HCT116 (cell line): ENCODE data around the gene UBE2D2. TPM values are rescaled to one million over a fixed set of nuclear protein-coding genes. Genes with fewer than 3 reads are reported as not detected.
"Not testable (repeated sequence)": the region's sequence is repeated elsewhere in the genome, so short reads cannot be mapped to it uniquely, and the experiment has no call there.

Experiments
- ATAC-seq: fragments of 200-7000 bp; cut with Tn5 transposase; 2 replicates; pipeline ENCODE4 v1.9.1; 2020; ENCODE audit warnings: mild to moderate bottlenecking, moderate library complexity
- BruUV-seq: library from RNA; stranded (reverse); fragments of 400-500 nt; replicated peaks from 2 replicates; lab custom pipeline; 2021; lab: Mats Ljungman, UMichigan
- CTCF ChIA-PET: fragments of 300-600 bp; sonication (Branson Sonifier 250); formaldehyde crosslinking; loops from one replicate; lab custom pipeline; 2021; ENCODE audit warnings: antibody characterized with exemption; lab: Charles Lee
- POLR2A ChIA-PET: fragments of 300-600, 350-600 bp; sonication (Branson Sonifier 250); formaldehyde crosslinking; loops from one replicate; lab custom pipeline; 2021; ENCODE audit warnings: antibody characterized with exemption; lab: Charles Lee
- RAD21 ChIA-PET, 2 experiments: fragments of 300-600 bp; sonication (Branson Sonifier 250); formaldehyde crosslinking; loops; one replicate each; lab custom pipeline; 2023; ENCODE audit warnings: low total read pairs in 2 of 2; ENCODE audit not compliant: uncharacterized antibody in 2 of 2, unreplicated experiment in 2 of 2, low non-redundant PET in 1 of 2; lab: Charles Lee
- DNase-seq: peaks from one replicate; pipeline ENCODE4 v3.0.0-alpha.2; 2010; ENCODE audit warnings: low read depth, low spot score
- H2AFZ ChIP-seq: fragments of 200-600 bp; shearing (Covaris generic), sonication (generic); 2 replicates; pipeline ENCODE4 v1.6.1; 2017; ENCODE audit warnings: low read depth, mixed run types, mixed read lengths, antibody characterized with exemption, low read length; ENCODE audit not compliant: poor library complexity, severe bottlenecking
- H3K27ac ChIP-seq: 2 replicates; pipeline ENCODE4 v1.5.1; 2012; ENCODE audit warnings: low read depth, low read length
- H3K27me3 ChIP-seq: fragments of 200-600 bp; sonication (generic); 2 replicates; pipeline ENCODE4 v1.6.1; 2016; ENCODE audit warnings: mixed run types, low read length, mixed read lengths; ENCODE audit not compliant: insufficient read depth
- H3K36me3 ChIP-seq, 2 experiments: fragments of 200-500 bp in 1 of 2; fragments of 200-600 bp in 1 of 2; sonication (Bioruptor generic) in 1 of 2; sonication (generic) in 1 of 2; 2 replicates each; pipeline versions ENCODE4 v1.5.1 to v1.6.1; 2014 to 2016; ENCODE audit warnings: low read length in 2 of 2, inconsistent platforms in 1 of 2, mixed read lengths in 1 of 2, mixed run types in 1 of 2; ENCODE audit not compliant: insufficient read depth in 2 of 2, control insufficient read depth in 1 of 2
- H3K4me1 ChIP-seq, 2 experiments: fragments of 200-600 bp in 1 of 2; sonication (generic) in 1 of 2; 2 replicates each; pipeline versions ENCODE4 v1.5.1 to v1.6.1; 2012 to 2017; ENCODE audit warnings: low read length in 2 of 2, inconsistent platforms in 1 of 2, mild to moderate bottlenecking in 1 of 2, mixed read lengths in 1 of 2, mixed run types in 1 of 2, moderate library complexity in 1 of 2; ENCODE audit not compliant: insufficient read depth in 2 of 2, control insufficient read depth in 1 of 2
- H3K4me2 ChIP-seq: fragments of 200-600 bp; sonication (generic); 2 replicates; pipeline ENCODE4 v1.6.1; 2017; ENCODE audit warnings: mixed run types, low read length, mixed read lengths
- H3K4me3 ChIP-seq, 2 experiments: fragments of 200-600 bp in 1 of 2; sonication (generic) in 1 of 2; replicated peaks in 1 of 2; 2 replicates each; pipeline ENCODE4 v1.5.1; 2011 to 2016; ENCODE audit warnings: low read length in 2 of 2, control low read depth in 1 of 2, low read depth in 1 of 2, mild to moderate bottlenecking in 1 of 2, mixed read lengths in 1 of 2, mixed run types in 1 of 2
- H3K79me2 ChIP-seq: fragments of 200-600 bp; sonication (generic); 2 replicates; pipeline ENCODE4 v1.6.1; 2017; ENCODE audit warnings: mild to moderate bottlenecking, mixed run types, low read length, moderate library complexity, mixed read lengths; ENCODE audit not compliant: insufficient read depth
- H3K9ac ChIP-seq: fragments of 200-600 bp; sonication (generic); 2 replicates; pipeline ENCODE4 v1.6.1; 2016; ENCODE audit warnings: low read length, mixed read lengths
- H3K9me2 ChIP-seq: fragments of 200-600 bp; sonication (generic), shearing (Covaris generic); 2 replicates; pipeline ENCODE4 v1.6.1; 2017; ENCODE audit warnings: mixed run types, mild to moderate bottlenecking, moderate library complexity; ENCODE audit not compliant: insufficient read depth
- H3K9me3 ChIP-seq, 2 experiments: fragments of 200-500 bp in 1 of 2; fragments of 200-600 bp in 1 of 2; sonication (Bioruptor generic) in 1 of 2; sonication (generic) in 1 of 2; 2 replicates each; pipeline ENCODE4 v1.6.1; 2014 to 2017; ENCODE audit warnings: low read length in 2 of 2, mixed read lengths in 2 of 2, inconsistent platforms in 1 of 2, low read depth in 1 of 2, mild to moderate bottlenecking in 1 of 2, mixed run types in 1 of 2, moderate library complexity in 1 of 2; ENCODE audit not compliant: control insufficient read depth in 1 of 2, insufficient read depth in 1 of 2
- H4K20me1 ChIP-seq: fragments of 200-600 bp; sonication (generic), shearing (Covaris generic); 2 replicates; pipeline ENCODE4 v1.6.1; 2017; ENCODE audit warnings: mixed run types, mild to moderate bottlenecking, moderate library complexity; ENCODE audit not compliant: insufficient read depth
- CBX3 ChIP-seq: IDR thresholded peaks from 2 replicates; pipeline ENCODE4 v1.6.1; 2012; ENCODE audit warnings: low read depth
- CEBPB ChIP-seq: IDR thresholded peaks from 2 replicates; pipeline ENCODE4 v1.6.1; 2012; ENCODE audit warnings: low read depth
- EGR1 ChIP-seq: IDR thresholded peaks from 2 replicates; pipeline ENCODE4 v1.6.1; 2012; ENCODE audit warnings: low read depth
- EZH2 ChIP-seq: fragments of 200-600 bp; sonication (generic); IDR thresholded peaks from 2 replicates; pipeline ENCODE4 v1.6.1; 2017; ENCODE audit warnings: antibody characterized with exemption, mixed run types
- FOSL1 ChIP-seq: IDR thresholded peaks from 2 replicates; pipeline ENCODE4 v1.6.1; 2012; ENCODE audit warnings: low read depth
- POLR2AphosphoS5 ChIP-seq: IDR thresholded peaks from 2 replicates; pipeline ENCODE4 v1.6.1; 2011; ENCODE audit warnings: mild to moderate bottlenecking, low read depth, low read length, moderate library complexity
- intact Hi-C: fragments of 100-400 bp; cut with micrococcal nuclease; formaldehyde crosslinking; loops from 2 replicates; pipeline ENCODE4 v1.10.0; 2022
- total RNA-seq: library from RNA; stranded (reverse); gene quantifications from one replicate; pipeline ENCODE4 v1.2.1, GENCODE V29; 2021; ENCODE audit not compliant: unreplicated experiment
- TF ChIP-seq, protein P1 (sequence below): IDR thresholded peaks from 2 replicates; pipeline ENCODE4 v1.6.1; 2011; ENCODE audit warnings: mild to moderate bottlenecking, low read length, moderate library complexity; ENCODE audit not compliant: insufficient replicate concordance; ENCODE audit errors: extremely low read depth
- TF ChIP-seq, protein P2 (sequence below): IDR thresholded peaks from 2 replicates; pipeline ENCODE4 v1.6.1; 2012; ENCODE audit warnings: low read depth

The UBE2D2 gene
- total RNA-seq, 1 experiment from 2014 or later, result 140 TPM

DNA sequence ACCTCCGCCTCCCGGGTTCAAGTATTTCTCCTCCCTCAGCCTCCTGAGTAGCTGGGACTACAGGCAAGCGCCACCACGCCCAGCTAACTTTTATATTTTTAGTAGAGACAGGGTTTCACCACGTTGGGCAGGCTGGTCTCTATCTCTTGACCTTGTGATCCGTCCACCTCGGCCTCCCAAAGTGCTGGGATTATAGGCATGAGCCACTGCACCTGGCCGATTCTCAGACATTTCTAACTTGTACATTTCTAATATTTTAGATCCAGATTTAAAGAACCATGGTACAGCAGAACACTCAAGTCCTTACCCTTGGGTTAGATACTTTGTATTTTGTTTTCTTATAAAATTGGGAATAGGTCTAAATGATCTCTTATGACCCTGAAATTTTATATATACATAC is 31.9 kb downstream of the UBE2D2 start:
- Histone ChIP-seq H3K4me2 (peak overlapping the region; percentile 43), H3K27ac (peak overlapping the region; percentile 12; the same call in 1 of the 2 replicates), H3K4me1 (peaks cover 43 to 68% of the 10 kb centered on the region in 2 experiments), H3K79me2 (peaks cover 98% of the 10 kb centered on the region), H4K20me1 (peaks cover 11% of the 10 kb centered on the region; the same call in 1 of the 2 replicates)
- H3K27me3 ChIP-seq, H3K9me3 ChIP-seq, DNase-seq, H3K9ac ChIP-seq, H3K36me3 ChIP-seq, H3K9me2 ChIP-seq, POLR2A ChIA-PET, BruUV-seq, ATAC-seq, H3K4me3 ChIP-seq, H2AFZ ChIP-seq, RAD21 ChIA-PET, intact Hi-C loops: not testable (repeated sequence)
- CTCF ChIA-PET, result interaction anchor here (1.0 kb wide), 1 partner anchor 18 kb away, joined by 3 read pairs; no protein-coding TSS in a partner anchor

DNA sequence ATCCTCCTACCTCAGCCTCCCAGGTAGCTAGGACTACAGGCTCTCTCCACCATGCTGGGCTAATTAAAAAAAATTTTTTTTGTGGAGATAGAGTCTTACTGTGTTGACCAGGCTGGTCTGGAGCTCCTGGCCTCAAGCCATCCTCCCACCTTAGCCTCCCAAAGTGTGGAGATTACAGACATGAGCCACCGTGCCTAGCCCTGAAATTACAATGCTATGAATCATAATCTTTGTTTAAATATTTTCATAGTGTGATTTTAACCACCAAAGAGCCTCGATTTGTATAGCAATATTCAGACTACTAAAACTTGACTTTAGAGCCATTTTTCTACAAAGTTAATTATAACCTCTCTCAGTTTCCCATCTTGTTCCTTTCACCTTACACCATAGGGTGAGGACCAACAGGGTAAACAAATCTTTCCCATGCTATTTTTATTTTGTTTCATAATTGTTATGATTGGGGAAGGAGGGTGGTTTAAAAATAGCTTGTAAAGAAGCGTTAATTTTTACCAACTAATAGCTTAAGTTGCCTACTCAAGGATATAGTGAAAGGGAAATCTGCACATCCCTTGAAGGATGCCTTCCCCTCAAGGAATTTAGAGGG is 32.7 kb downstream of the UBE2D2 start:
- DNase-seq, result peak; percentile 21
- TF ChIP-seq, protein P1, sequence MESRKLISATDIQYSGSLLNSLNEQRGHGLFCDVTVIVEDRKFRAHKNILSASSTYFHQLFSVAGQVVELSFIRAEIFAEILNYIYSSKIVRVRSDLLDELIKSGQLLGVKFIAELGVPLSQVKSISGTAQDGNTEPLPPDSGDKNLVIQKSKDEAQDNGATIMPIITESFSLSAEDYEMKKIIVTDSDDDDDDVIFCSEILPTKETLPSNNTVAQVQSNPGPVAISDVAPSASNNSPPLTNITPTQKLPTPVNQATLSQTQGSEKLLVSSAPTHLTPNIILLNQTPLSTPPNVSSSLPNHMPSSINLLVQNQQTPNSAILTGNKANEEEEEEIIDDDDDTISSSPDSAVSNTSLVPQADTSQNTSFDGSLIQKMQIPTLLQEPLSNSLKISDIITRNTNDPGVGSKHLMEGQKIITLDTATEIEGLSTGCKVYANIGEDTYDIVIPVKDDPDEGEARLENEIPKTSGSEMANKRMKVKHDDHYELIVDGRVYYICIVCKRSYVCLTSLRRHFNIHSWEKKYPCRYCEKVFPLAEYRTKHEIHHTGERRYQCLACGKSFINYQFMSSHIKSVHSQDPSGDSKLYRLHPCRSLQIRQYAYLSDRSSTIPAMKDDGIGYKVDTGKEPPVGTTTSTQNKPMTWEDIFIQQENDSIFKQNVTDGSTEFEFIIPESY, result no peak
- TF ChIP-seq POLR2AphosphoS5, result no peak
- TF ChIP-seq CBX3, result no peak
- no peak for TF ChIP-seq EZH2
- TF ChIP-seq FOSL1, result 0 out of 2 replicates have a peak, but pooled peaks have one; percentile 7
- TF ChIP-seq, protein P2, sequence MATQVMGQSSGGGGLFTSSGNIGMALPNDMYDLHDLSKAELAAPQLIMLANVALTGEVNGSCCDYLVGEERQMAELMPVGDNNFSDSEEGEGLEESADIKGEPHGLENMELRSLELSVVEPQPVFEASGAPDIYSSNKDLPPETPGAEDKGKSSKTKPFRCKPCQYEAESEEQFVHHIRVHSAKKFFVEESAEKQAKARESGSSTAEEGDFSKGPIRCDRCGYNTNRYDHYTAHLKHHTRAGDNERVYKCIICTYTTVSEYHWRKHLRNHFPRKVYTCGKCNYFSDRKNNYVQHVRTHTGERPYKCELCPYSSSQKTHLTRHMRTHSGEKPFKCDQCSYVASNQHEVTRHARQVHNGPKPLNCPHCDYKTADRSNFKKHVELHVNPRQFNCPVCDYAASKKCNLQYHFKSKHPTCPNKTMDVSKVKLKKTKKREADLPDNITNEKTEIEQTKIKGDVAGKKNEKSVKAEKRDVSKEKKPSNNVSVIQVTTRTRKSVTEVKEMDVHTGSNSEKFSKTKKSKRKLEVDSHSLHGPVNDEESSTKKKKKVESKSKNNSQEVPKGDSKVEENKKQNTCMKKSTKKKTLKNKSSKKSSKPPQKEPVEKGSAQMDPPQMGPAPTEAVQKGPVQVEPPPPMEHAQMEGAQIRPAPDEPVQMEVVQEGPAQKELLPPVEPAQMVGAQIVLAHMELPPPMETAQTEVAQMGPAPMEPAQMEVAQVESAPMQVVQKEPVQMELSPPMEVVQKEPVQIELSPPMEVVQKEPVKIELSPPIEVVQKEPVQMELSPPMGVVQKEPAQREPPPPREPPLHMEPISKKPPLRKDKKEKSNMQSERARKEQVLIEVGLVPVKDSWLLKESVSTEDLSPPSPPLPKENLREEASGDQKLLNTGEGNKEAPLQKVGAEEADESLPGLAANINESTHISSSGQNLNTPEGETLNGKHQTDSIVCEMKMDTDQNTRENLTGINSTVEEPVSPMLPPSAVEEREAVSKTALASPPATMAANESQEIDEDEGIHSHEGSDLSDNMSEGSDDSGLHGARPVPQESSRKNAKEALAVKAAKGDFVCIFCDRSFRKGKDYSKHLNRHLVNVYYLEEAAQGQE, result no peak
- TF ChIP-seq EGR1, result 0 out of 2 replicates have a peak, but pooled peaks have one; percentile 25
- TF ChIP-seq CEBPB, result no peak
- TF ChIP-seq, all 23 proteins: peak for 2
- Histone ChIP-seq H2AFZ (no peak overlapping the region), H3K9me2 (no peaks in the 10 kb centered on the region), H3K36me3 (0 out of 4 replicates have a peak, but pooled peaks cover 0 to 5% of the 10 kb centered on the region in 2 experiments), H3K9ac (peak overlapping the region; percentile 36; the same call in 1 of the 2 replicates), H3K79me2 (peaks cover 98% of the 10 kb centered on the region), H4K20me1 (peaks cover 11% of the 10 kb centered on the region; the same call in 1 of the 2 replicates), H3K4me2 (peak overlapping the region; percentile 43), H3K4me3 (0 out of 4 replicates have a peak overlapping the region, but pooled peaks of 1 of the 2 experiments have one; percentile 6), H3K27ac (peak overlapping the region; percentile 39; the same call in 1 of the 2 replicates), H3K27me3 (no peaks in the 10 kb centered on the region), H3K9me3 (no peaks in the 10 kb centered on the region), H3K4me1 (peaks cover 43 to 65% of the 10 kb centered on the region in 2 experiments)
- ChIA-PET RAD21 (no interaction called here), POLR2A (no interaction called here), CTCF (interaction anchor here (1.0 kb wide), 1 partner anchor 19 kb away, joined by 3 read pairs; no protein-coding TSS in a partner anchor)
- intact Hi-C loops, result no loop called here
- BruUV-seq, result no TSS peak
- ATAC-seq, result peak; percentile 63
